Measurements from ENCODE around the gene FCHSD2.
"Not testable (repeated sequence)": the region's sequence is repeated elsewhere in the genome, so short reads cannot be mapped to it uniquely, and the experiment has no call there.

Gene FCHSD2

DNA sequence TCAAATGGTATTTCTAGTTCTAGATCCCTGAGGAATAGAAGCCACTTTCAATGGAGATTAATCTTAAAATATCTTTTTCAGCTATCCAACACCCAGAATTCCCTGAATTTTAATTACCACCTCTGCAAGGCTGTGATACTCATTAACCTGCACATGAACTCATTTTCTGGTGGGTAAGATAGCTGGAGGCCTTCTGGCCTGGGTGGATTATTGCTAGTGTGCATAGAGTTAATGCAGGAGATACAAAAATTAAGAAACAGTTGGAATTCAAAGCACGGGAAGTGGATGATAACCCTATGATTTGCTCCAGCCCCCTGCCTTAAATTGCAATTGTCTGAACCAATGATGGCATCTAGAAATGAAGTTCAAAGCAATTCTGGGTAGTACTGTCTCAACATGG lies 212.9 kb downstream of the FCHSD2 start:
- DNase-seq (ENCODE audit: low read depth in 3 of 3): no peak

DNA sequence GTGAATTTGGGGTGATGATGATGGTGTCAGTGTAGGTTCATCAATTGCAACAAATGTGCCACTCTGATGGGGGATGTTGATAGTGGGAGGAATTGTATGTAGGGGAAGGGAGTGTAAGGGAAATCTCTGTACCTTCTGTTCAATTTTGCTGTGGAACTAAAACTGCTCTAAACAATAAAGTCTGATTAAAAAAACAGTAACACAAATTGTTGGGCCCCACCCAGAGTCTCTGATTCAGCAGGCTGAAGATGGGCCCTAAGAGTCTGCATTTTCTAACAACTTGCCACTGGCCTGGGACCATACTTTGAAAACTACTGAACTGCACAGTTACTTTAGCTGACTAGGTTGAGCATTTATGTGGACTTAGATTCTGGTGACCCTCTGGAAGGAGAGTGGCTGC lies 214.7 kb downstream of the FCHSD2 start:
- DNase-seq (ENCODE audit: low read depth in 3 of 3): no peak

DNA sequence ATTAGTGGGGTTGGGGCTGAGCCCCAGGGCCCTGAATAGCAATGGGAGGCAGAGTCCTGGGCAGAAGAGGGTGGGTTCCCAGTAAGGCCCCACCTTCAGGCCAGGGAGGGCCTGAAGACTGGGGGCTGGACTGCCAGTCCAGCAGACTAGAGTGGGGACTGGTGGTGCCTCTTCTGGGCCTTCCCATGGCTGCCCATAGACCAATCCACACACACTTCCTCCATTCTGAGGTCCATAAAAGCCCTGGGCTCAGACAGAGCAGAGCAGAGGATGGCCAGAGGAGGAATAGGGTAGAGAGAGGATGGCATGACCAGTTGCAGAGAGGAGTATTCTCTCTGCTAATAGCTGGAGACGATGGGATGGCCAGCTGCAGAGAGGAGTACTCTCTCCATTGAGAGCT lies 216.0 kb downstream of the FCHSD2 start:
- DNase-seq (ENCODE audit: low read depth in 3 of 3): no peak

DNA sequence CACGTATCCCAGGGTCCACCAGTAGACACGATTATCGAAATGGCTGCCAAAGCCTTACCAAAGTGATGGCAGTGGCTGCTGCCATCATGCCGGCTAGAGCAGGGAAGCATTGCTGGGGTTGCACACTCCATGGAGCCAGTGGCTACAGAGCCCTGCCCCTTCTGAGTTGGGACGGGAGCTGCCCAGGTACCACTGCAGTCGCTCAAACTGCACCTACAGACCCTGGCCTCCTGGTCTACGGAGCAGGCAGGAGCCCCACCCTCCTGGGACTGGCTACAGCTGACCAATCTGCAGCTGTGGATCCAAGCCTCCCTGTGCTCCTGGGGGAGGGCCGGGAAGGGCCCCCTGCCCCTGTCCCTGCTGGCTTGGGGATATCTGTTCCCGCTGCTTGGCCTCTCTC lies 216.5 kb downstream of the FCHSD2 start:
- DNase-seq (ENCODE audit: low read depth in 3 of 3): no peak

DNA sequence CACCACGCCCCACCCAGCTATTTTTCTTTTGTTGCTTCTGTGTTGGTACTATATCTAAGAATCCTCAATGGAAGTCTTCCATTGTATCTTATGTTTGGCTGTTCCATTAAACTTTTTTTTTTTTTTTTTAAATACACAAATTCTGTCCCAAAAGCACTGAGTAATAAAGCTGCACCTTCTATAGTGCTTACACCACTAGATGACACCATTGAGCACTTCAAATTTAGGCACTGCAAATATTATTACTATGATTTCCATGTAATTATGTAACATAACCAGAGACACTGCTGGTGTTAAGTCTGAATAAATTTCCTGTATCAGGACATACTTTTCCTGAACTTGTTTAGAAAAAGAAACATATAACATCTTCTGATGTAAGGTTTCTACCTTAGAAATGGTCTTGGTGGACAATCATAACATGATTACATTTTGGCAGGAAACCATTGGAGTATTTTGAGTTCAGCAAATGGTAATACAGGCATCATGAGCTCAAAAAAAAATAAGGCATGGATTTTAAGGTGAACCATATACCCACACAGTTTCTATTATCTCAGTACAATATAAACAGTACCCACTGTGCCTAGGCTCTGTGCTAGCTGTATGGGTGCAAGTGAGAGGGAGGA lies 217.4 kb downstream of the FCHSD2 start:
- DNase-seq (ENCODE audit: low read depth in 3 of 3): no peak

DNA sequence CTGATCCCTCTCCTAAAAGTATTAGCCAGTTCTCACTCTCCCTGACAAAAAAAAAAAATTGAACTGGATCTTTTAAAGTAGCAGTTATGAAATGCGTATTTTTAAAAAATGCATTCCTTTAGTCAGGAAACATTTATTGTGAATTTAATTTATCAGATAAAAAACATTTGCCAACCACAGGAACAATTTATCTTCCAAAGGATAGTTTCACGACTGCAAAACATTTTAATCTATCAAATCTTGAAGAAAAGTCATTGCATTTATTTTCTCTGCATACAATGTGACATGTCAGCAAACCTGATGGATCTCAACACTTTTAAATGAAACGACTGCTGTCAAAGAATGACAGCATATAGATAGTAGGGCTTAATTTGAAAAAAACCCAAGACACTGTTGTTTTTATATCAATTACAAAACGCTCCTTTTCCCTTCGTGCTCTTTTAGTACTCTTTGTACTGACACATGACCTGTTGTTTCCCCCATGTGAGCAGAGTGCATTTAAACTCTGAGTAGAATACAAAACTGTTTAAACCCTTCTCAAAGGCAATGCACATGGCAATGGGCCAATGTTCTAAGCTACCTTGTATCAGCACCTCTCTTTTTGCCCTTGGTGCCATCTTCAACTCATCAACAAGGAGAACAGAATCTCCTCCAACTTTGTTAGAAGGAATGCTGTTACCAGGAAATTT lies 220.9 kb downstream of the FCHSD2 start:
- no peak for DNase-seq (ENCODE audit: low read depth in 3 of 3)

DNA sequence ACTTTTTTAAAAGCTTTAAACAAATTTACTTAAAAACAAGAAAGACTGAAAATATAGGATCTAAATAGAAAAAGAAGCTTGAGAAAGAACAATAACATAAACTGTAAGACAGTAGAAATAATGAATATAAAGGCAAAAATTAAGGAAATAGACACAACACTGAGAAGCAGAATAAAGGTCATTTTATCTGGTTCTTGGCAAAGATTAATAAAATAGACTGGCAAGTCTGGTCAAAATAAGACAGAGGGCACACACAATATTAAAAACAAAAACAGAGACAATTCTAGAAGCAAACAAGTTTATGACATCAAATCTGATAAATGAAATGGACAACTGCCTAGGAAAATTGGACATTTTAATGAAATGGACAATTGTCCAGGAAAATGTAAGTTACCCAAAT lies 222.1 kb downstream of the FCHSD2 start:
- DNase-seq (ENCODE audit: low read depth in 3 of 3): no peak

DNA sequence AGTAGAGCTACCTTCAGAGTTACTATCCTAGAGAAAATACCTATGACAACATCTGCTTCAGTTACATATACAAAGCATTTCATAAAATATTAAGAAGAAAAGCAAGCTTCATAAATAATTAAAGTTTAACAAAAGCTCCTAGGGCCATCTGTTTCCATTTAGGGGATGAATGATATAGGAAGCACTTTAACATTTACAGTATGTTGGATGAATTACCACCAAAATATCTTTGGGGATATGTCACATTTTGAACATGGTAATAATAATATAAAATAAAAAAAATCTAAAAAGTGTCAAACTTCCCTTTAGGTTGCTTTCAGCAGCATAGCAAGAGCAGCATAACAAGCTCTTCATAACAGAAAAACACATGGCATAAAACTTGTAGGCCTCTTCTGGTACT lies 223.3 kb downstream of the FCHSD2 start:
- DNase-seq (ENCODE audit: low read depth in 3 of 3): no peak

DNA sequence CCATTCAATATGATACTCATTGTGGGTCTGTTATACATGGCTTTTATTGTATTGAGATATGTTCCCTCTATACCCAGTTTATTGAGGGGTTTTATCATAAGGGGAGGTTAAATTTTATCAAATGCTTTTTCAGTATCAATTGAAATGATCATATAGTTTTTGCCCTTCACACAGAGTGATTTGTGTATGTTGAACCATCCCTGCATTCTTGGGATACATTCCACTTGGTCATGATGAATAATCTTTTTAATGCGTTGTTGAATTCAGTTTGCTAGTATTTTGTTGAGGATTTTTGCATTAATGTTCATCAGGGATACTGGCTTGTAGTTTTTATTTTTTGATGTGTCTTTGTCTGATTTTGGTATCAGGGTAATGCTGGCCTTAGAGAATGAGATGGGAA lies 229.9 kb downstream of the FCHSD2 start:
- no peak for DNase-seq (ENCODE audit: low read depth in 3 of 3)

DNA sequence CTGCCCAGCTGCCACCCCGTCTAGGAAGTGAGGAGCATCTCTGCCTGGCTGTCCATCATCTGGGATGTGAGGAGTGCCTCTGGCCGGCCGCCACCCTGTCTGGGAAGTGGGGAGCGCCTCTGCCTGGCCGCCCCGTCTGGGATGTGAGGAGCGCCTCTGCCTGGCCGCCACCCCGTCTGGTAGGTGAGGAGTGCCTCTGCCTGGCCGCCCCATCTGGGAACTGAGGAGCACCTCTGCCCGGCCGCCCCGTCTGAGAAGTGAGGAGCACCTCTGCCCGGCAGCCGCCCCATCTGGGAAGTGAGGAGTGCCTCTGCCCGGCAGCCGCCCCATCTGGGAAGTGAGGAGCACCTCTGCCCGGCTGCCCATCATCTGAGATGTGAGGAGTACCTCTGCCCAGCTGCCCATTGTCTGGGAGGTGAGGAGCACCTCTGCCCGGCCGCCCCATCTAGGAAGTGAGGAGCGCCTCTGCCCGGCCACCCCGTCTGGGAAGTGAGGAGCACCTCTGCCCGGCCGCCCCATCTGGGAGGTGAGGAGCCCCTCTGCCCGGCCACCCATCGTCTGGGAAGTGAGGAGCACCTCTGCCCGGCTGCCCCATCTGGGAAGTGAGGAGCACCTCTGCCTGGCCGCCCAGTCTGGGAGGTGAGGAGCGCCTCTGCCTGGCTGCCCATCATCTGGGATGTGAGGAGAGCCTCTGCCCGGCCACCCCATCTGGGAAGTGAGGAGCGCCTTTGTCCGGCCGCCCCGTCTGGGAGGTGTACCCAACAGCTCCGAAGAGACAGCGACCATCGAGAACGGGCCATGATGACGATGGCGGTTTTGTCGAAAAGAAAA lies 232.3 kb downstream of the FCHSD2 start:
- not testable (repeated sequence) for DNase-seq (ENCODE audit: low read depth in 3 of 3)

DNA sequence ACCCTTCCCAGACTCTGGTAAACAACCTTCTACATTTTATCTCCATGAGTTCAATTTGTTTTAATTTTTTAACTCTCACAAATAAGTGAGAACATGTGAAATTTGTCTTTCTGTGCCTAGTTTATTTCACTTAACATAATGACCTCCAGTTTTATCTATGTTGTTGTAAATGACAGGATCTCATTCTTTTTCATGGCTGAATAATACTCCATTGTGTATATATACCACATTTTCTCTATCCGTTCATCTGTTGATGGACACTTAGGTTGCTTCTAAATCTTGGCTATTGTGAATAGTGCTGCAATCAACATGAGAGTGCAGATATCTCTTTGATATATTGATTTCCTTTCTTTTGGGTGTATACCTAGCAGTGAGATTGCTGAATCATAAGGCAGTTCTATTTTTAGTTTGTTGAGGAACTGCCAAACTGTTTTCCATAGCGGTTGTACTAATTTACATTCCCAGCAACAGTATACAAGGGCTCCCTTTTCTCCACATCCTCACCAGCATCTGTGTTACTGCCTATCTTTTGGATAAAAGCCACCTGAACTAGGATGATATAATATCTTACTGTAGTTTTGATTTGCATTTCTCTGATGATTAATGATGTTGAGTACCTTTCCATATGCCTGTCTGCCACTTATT lies 234.0 kb downstream of the FCHSD2 start:
- DNase-seq (ENCODE audit: low read depth in 3 of 3): no peak

DNA sequence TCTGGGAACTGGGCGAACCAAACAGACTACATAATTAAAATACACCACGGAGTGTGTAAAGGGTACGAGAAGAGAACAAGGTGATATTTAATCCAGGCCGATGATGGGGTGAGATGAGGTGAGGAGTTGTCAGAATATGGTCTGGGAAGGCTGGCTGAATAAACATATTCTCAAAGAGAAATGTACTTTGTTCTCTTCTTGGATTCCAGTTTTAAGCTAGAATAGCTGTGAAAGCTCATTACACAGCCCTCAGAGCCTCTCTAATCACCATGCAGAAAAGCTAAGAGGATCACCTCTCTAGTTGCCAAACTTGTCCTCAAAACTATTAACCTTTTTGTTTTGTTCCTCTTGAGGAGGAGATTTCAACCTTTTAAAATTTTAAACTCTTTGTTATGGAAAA lies 238.1 kb downstream of the FCHSD2 start:
- no peak for DNase-seq (ENCODE audit: low read depth in 3 of 3)

DNA sequence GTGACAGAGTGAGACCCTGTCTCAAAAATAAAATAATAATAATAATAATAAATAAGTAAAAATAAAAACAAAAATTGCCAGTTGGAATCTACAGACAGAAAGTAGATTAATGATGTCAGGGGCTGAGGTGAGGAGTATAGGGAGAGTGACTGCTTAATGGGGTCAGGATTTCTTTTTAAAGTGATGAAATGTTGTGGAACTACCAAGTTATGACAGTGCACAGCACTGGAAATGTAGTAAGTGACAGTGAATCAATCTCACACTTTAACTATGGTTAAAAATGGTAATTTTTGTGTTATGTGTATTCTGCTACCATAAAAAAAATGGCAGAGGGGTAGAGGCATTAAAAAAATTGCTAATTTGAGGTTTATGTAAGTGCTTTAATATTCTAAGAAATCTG lies 240.7 kb downstream of the FCHSD2 start:
- no peak for DNase-seq (ENCODE audit: low read depth in 3 of 3)

DNA sequence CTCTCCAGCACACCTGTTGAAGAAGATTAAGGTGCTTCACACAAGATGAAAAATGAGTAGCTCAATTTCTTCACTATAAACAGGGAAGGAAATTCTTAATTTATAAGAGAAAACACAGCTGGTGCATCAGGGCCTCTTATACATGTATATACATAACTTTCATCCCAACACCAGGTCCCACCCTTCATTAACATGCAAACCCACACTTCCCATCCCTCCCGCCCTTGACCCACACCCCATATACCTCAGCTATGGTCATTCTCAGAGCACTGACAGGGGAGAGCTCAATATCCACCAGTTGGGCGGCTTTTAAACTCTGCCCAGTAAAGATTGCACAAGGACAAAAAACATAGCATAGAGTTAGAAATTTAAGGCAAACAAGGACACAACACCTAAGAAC lies 242.1 kb downstream of the FCHSD2 start:
- DNase-seq (ENCODE audit: low read depth in 3 of 3): no peak

DNA sequence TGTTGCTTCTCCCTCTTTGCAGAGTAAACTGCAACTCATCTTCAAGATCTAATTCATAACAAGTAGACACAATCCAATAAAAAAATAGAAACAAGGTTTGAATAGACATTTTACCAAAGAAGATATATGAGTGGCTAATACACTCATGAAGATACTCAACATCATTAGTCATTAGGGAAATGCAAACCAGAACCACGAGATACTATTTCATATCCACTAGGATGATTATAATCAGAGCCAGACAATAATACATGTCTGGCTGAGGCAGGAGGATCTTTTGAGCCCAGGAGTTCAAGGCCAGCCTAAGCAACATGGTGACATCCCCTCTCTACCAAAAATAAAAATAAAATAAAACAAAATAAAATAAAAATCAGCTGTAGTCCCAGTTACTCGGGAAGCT lies 242.9 kb downstream of the FCHSD2 start:
- no peak for DNase-seq (ENCODE audit: low read depth in 3 of 3)

DNA sequence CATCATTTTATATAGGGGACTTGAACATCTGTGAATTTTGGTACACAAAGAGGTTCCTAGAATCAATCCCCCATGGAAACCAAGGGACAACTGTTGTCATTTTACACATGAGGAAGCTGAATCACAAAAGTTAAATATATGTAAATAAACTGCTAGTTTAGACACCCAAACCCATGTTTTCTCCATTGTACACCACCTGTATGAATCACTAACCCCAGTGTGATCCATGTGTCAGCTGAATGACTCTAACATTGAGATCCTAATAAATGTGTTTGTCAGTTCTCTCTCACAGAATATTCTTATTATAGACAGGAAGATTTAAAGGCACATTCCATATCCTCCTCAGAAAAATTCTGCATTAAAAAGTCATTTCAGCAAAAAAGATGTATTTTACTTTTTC lies 244.6 kb downstream of the FCHSD2 start:
- DNase-seq (ENCODE audit: low read depth in 3 of 3): no peak

DNA sequence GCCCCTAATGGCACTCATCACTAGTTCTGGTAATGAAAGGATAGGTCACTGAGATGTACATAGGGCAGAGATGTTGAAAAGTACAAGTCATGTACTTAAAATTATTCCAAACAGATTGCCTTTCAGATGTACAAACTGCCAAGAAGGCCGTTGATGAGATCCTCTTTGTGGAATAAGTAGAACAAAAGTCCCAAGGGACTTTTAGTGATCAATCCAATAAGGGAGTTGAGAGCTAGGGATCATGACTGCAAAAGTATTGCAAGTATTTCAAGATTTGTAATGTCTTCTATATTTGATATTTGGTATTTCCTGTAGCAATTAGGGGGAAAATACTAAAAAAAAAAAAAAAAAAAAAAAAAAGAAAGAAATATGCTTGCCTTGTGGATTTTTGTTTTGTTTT lies 245.7 kb downstream of the FCHSD2 start:
- DNase-seq (ENCODE audit: low read depth in 3 of 3): no peak

DNA sequence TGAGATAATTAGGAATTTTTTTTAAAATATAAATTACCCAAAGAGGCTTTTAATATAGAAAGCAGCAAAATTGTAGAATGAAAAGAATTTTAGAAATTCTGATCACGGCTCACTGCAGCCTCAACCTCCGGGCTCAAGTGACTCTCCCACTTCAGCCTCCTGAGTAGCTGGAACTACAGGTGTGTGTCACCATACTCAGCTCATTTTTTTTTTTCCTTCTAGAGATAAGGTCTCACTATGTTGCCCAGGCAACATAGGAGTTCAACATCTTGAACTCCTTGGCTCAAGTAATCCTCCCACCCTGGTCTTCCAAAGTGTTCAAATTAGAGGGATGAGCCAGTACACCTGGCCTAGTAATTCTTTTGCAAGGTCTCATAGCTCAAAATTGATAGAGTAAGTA lies 251.2 kb downstream of the FCHSD2 start:
- no peak for DNase-seq (ENCODE audit: low read depth in 3 of 3)

DNA sequence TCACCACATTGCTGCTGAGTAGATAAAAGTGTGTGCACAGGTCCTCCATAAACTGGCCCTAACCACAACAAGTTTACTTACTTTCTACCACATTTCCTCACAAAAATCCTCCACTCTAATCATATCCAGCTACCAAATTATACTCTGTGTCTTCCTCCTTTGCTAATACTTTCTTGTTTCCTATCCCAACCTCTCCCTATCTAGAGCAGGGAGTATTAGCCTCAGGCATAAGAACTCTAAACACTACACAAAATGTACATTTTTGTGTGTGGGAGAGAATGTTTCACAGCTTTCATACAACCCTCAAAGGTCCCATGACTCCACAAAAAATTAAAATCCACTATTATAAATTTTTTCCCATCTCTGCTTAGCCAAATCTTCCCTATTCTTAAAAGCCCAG lies 255.5 kb downstream of the FCHSD2 start:
- no peak for DNase-seq (ENCODE audit: low read depth in 3 of 3)

DNA sequence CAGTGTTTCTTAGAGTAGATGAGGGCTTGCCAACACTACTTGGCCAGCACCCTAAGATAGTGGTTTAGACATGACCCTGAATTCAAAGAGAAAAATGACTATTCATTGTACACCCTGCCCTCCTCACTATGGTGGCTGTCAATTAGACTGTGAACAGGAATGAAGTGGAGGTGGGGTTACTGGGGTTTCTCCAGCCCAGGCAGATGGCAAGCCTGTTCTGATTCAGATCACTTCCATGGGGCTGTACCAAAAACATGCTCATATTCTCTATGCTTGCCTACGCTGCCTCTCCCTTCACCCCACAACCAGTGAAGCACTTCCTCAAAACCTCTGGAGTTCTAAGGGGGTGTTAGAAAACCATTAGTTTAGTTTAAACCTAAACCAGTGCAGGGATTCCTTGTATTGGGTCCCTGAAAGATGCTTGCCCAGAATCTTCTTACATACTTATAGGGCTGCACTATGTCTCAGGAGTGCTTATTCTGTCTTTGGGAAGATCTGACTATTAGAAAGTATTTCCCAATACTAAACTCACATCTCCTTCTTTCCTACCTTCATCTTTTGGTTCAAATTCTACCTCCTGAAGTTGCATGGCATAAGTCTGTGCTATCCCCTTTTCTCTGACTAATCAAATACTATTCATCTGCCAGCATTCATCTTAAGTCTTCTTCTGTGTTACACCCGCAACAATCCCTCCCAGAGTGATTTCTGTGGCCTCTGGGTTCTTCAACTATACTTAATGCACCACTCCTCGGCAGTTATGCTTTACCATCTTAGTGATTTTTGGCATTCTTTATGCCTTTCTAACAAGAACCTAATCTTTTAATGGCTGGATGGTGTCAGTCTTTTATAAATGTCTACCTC lies 256.1 kb downstream of the FCHSD2 start:
- DNase-seq (ENCODE audit: low read depth in 3 of 3): no peak

DNA sequence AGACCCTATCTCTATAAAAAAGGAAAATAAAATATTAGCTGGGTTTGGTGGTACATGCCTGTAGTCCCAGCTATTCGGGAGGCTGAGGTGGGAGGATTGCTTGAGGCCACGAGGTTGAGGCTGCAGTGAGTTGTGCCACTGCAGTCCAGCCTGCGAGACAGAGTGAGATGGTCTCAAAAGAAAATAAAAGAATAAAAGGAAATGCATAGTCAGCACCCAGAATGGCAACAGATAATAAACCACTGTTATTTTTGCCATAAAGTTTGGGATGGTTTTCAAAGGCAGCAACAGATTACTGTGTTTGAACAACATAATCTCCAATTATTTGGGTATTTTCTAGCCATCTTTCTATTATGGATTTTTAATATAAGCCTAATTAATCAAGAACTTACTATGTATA lies 266.0 kb downstream of the FCHSD2 start:
- no peak for DNase-seq (ENCODE audit: low read depth in 3 of 3)

DNA sequence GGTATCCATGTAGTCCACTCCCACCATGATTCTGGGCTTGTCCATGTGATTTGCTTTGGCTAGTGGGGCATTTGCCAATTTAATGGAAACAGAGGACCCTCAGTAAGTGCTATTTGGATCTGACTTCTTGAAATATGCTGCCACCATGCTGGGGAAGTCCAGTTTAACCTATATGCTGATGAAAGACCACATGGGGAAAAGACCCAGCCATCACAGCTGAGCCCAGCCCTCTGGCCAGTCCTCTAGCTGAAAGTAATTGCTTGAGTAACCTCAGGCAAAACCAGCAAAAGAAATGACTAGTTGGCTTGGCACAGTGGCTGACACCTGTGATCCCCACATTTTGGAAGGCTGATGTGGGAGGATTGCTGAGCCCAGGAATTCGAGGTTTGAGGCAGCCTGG lies 266.4 kb downstream of the FCHSD2 start:
- no peak for DNase-seq (ENCODE audit: low read depth in 3 of 3)

All from stimulated activated CD4-positive, alpha-beta T cell treated with anti-CD3 and anti-CD28 coated beads, TNF-alpha, amount 100 ng/mL, for 48 hours (primary cell).